Measurements from ENCODE around the gene MEP1A. TPM values are rescaled to one million over a fixed set of nuclear protein-coding genes. Genes with fewer than 3 reads are reported as not detected.

The MEP1A gene
- total and polyA plus RNA-seq, 2 of the 4 experiments (the other 2 are of a cell fraction), result not detected

DNA sequence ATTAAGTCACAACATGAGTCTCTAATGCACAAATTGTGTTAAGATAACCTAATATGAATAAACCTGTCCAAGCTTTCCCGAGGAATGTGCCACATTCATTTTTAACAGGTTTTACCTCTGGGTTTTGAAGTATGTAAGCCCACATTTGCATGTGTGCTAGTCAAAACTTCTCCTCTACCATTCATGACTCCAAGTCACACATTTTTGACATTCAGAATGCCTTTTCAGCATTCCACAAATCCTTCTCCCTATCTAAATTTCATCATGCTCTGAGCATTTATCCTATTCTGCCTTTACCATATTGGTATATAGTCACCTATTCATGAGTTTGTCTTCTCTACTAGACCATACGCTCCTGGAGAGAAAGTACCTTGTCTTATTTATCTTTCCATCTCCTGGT lies 72.0 kb downstream of the MEP1A start:
- Histone ChIP-seq H3K79me1 (ENCODE audit: low read depth in 1 of 2, low read length in 2 of 2) (no peaks in the 10 kb centered on the region), H3K18ac (ENCODE audit: low read depth, low read length) (no peak overlapping the region), H3K4me1 (ENCODE audit: control insufficient read depth, insufficient read depth, low read length) (no peaks in the 10 kb centered on the region), H2BK20ac (ENCODE audit: low read depth, low read length) (no peak overlapping the region), H2BK5ac (ENCODE audit: low read depth, low read length, poor library complexity, severe bottlenecking) (no peak overlapping the region), H3K27me3 (ENCODE audit: control insufficient read depth, insufficient read depth, low read length) (no peaks in the 10 kb centered on the region), H2AFZ (replicated peaks; ENCODE audit: low read length, poor library complexity) (no peak overlapping the region), H4K91ac (ENCODE audit: insufficient read depth, low read depth, low read length) (no peak overlapping the region), H2BK120ac (ENCODE audit: low read depth, low read length) (no peak overlapping the region), H3K9me3 (ENCODE audit: control insufficient read depth, insufficient read depth, low read length) (no peaks in the 10 kb centered on the region), H2AK5ac (ENCODE audit: low read depth, low read length) (no peak overlapping the region), H3K56ac (ENCODE audit: extremely low read depth, insufficient read depth, low read length) (no peak overlapping the region), H3K9ac (ENCODE audit: low read depth, low read length) (no peak overlapping the region), H2BK15ac (ENCODE audit: low read depth, low read length) (no peak overlapping the region), H2AK9ac (replicated peaks; ENCODE audit: low read depth, low read length, poor library complexity) (no peak overlapping the region), H3K4me3 (ENCODE audit: insufficient read depth, low read depth, low read length) (no peak overlapping the region), H4K5ac (ENCODE audit: low read depth, low read length) (no peak overlapping the region), H3K4ac (ENCODE audit: low read depth, low read length) (no peak overlapping the region), H4K20me1 (ENCODE audit: insufficient read depth, low read length) (no peaks in the 10 kb centered on the region), H3K4me2 (ENCODE audit: low read depth, low read length) (no peak overlapping the region), H3K27ac (ENCODE audit: insufficient read depth, low read length) (no peak overlapping the region), H4K8ac (ENCODE audit: low read depth in 2 of 2, low read length in 2 of 2) (no peak overlapping the region), H3K36me3 (ENCODE audit: control insufficient read depth, insufficient read depth, low read length) (no peaks in the 10 kb centered on the region), H3K9me1 (ENCODE audit: insufficient read depth, low read length) (no peaks in the 10 kb centered on the region), H3K23ac (ENCODE audit: low read depth, low read length) (no peak overlapping the region), H3K14ac (replicated peaks; ENCODE audit: low read depth, low read length) (no peak overlapping the region)
- WGBS, 2 experiments (ENCODE audit: extremely low coverage in 2 of 2, insufficient read length in 1 of 2), result no CpG with 5 or more reads among the region's 2 CpGs
- dilution Hi-C loops (cut with HindIII; ENCODE audit: low sequenced_read_pairs, unreplicated experiment) (no loop called here), intact Hi-C loops (cut with micrococcal nuclease) (no loop called here), in situ Hi-C loops (cut with MboI; ENCODE audit: low sequenced_read_pairs) (no loop called here)
- TF ChIP-seq CTCF (conservative IDR thresholded peaks at IDR 0.05; ENCODE audit: low read depth, low read length) (no peak), SMC3 (IDR thresholded peaks at IDR 0.05; ENCODE audit: low read depth, low read length) (no peak), RCOR1 (IDR thresholded peaks at IDR 0.05; ENCODE audit: insufficient replicate concordance, low read length) (no peak), POLR2A (IDR thresholded peaks at IDR 0.05; ENCODE audit: low read depth, low read length) (no peak), RFX5 (IDR thresholded peaks at IDR 0.05; ENCODE audit: low read depth, low read length) (no peak), MXI1 (IDR thresholded peaks at IDR 0.05; ENCODE audit: borderline replicate concordance, low read depth, low read length) (no peak), CHD1 (IDR thresholded peaks at IDR 0.05; ENCODE audit: low read depth, low read length) (no peak), NFE2L2 (IDR thresholded peaks at IDR 0.05; ENCODE audit: low read depth, low read length) (no peak)
- DNase-seq, result no peak
- BruUV-seq (replicated peaks), result no TSS peak
- CTCF ChIA-PET, result no interaction called here
- no peak for ATAC-seq (ENCODE audit: low read depth)
- POLR2A ChIA-PET (ENCODE audit: unreplicated experiment), result no interaction called here

All from IMR-90 (cell line).